Neural progenitor cell (in vitro differentiated cells): ENCODE measurements around the gene SNAI1.

Experiments
- EZH2phosphoT487 ChIP-seq: fragments of 200-600 bp; sonication (generic); IDR thresholded peaks from 2 replicates; pipeline ENCODE4 v1.6.1; 2017; ENCODE audit warnings: antibody characterized with exemption
- TF ChIP-seq, protein P1 (sequence below): fragments of 200-600 bp; sonication (generic); IDR thresholded peaks from 2 replicates; pipeline ENCODE4 v1.5.1; 2017; ENCODE audit warnings: antibody characterized with exemption, mild to moderate bottlenecking

DNA sequence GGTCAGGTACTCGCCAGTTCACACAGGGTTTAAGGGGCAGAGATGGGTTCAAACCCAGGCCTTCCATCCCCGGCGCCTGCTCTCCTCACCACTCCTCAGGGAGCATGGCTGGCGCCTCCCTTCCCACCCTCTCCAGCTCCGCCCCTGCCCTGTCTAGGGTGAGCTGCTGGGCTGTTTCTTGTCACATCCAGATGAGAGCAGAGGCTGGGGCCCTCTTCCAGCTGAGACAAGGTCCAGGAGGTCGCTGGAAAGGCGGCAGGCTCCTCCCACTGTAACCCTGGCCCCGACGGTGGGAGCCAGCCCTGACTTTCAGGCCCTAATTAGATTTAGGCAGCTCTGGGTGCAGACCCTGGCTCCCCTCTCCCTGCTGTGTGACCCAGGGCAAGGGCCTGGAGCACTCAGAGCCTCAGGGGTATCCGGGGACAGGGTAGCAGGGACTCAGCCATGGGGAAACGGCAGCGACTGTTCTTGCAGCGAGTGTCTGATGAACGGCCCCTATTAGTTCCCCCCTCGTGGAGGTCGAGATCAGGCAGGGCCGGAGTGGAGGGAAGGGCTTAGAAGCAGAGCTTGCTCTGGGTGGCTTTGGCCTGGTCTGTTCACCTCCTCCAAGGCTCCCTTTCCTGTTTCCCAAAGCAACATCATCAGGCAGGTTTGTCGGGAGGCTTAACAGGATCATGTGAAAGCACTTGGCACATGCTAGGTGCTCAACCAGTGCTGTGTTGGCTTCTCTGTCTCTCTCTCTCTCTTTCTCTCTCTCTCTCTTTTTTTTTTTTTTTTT lies 33.4 kb downstream of the SNAI1 start:
- TF ChIP-seq, protein P1, sequence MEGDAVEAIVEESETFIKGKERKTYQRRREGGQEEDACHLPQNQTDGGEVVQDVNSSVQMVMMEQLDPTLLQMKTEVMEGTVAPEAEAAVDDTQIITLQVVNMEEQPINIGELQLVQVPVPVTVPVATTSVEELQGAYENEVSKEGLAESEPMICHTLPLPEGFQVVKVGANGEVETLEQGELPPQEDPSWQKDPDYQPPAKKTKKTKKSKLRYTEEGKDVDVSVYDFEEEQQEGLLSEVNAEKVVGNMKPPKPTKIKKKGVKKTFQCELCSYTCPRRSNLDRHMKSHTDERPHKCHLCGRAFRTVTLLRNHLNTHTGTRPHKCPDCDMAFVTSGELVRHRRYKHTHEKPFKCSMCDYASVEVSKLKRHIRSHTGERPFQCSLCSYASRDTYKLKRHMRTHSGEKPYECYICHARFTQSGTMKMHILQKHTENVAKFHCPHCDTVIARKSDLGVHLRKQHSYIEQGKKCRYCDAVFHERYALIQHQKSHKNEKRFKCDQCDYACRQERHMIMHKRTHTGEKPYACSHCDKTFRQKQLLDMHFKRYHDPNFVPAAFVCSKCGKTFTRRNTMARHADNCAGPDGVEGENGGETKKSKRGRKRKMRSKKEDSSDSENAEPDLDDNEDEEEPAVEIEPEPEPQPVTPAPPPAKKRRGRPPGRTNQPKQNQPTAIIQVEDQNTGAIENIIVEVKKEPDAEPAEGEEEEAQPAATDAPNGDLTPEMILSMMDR: no peak
- no peak for TF ChIP-seq EZH2phosphoT487
